ENCODE measurements around the gene WNK1. TPM values are rescaled to one million over a fixed set of nuclear protein-coding genes. Genes with fewer than 3 reads are reported as not detected.

Gene WNK1
- total RNA-seq, 1 donor from 2014 or later, result 248 TPM

GRCh38 chr12:730550-730949 is 21.8 kb upstream of the WNK1 start:
- Mint-ChIP-seq H3K4me1 (ENCODE audit: low read depth) (peaks cover 3% of the 10 kb centered on the region), H3K27ac (no peak overlapping the region), H3K4me3 (ENCODE audit: low read depth) (no peak overlapping the region), H3K27me3 (no peaks in the 10 kb centered on the region), H3K36me3 (ENCODE audit: insufficient read depth) (no peaks in the 10 kb centered on the region), H3K9me3 (ENCODE audit: low read depth) (peaks cover 18% of the 10 kb centered on the region)
- TF ChIP-seq CTCF (IDR thresholded peaks at IDR 0.05; ENCODE audit: unreplicated experiment), result no peak
- no peak for DNase-seq (ENCODE audit: low spot score, unreplicated experiment)

GRCh38 chr12:737122-737739 is 15.1 kb upstream of the WNK1 start:
- Mint-ChIP-seq H3K4me3 (ENCODE audit: low read depth) (no peak overlapping the region), H3K9me3 (ENCODE audit: low read depth) (peaks cover 9% of the 10 kb centered on the region), H3K27me3 (peaks cover 12% of the 10 kb centered on the region), H3K36me3 (ENCODE audit: insufficient read depth) (no peaks in the 10 kb centered on the region), H3K27ac (no peak overlapping the region), H3K4me1 (ENCODE audit: low read depth) (no peaks in the 10 kb centered on the region)
- TF ChIP-seq CTCF (IDR thresholded peaks at IDR 0.05; ENCODE audit: unreplicated experiment), result no peak
- DNase-seq (ENCODE audit: low spot score, unreplicated experiment), result no peak

- no peak overlapping the region for H3K27ac Mint-ChIP-seq
- H3K4me1 Mint-ChIP-seq (ENCODE audit: low read depth), result no peaks in the 10 kb centered on the region
- no peak overlapping the region for H3K4me3 Mint-ChIP-seq (ENCODE audit: low read depth)
- peaks cover 9% of the 10 kb centered on the region for H3K9me3 Mint-ChIP-seq (ENCODE audit: low read depth)
- TF ChIP-seq CTCF (IDR thresholded peaks at IDR 0.05; ENCODE audit: unreplicated experiment), result no peak
- no peaks in the 10 kb centered on the region for H3K36me3 Mint-ChIP-seq (ENCODE audit: insufficient read depth)
- no peak for DNase-seq (ENCODE audit: low spot score, unreplicated experiment)
- peaks cover 12% of the 10 kb centered on the region for H3K27me3 Mint-ChIP-seq
Measured at GRCh38 chr12:738712-739111, 13.7 kb upstream of the WNK1 start.

- H3K4me1 Mint-ChIP-seq (ENCODE audit: low read depth), result no peaks in the 10 kb centered on the region
Measured at GRCh38 chr12:739349-739748, 13.0 kb upstream of the WNK1 start.

GRCh38 chr12:740921-741320 is 11.5 kb upstream of the WNK1 start:
- Mint-ChIP-seq H3K4me3 (ENCODE audit: low read depth) (no peak overlapping the region), H3K27me3 (peaks cover 12% of the 10 kb centered on the region), H3K4me1 (ENCODE audit: low read depth) (no peaks in the 10 kb centered on the region), H3K9me3 (ENCODE audit: low read depth) (no peaks in the 10 kb centered on the region), H3K27ac (no peak overlapping the region), H3K36me3 (ENCODE audit: insufficient read depth) (no peaks in the 10 kb centered on the region)
- TF ChIP-seq CTCF (IDR thresholded peaks at IDR 0.05; ENCODE audit: unreplicated experiment), result no peak
- no peak for DNase-seq (ENCODE audit: low spot score, unreplicated experiment)

More at GRCh38 chr12:739349-739748, 13.0 kb upstream of the WNK1 start:
- no peak for DNase-seq (ENCODE audit: low spot score, unreplicated experiment)
- H3K27me3 Mint-ChIP-seq, result peaks cover 12% of the 10 kb centered on the region
- no peak overlapping the region for H3K27ac Mint-ChIP-seq
- peaks cover 4% of the 10 kb centered on the region for H3K9me3 Mint-ChIP-seq (ENCODE audit: low read depth)
- no peak for TF ChIP-seq CTCF (IDR thresholded peaks at IDR 0.05; ENCODE audit: unreplicated experiment)
- H3K4me3 Mint-ChIP-seq (ENCODE audit: low read depth), result no peak overlapping the region
- H3K36me3 Mint-ChIP-seq (ENCODE audit: insufficient read depth), result no peaks in the 10 kb centered on the region

Data from progenitor cell of endocrine pancreas (in vitro differentiated cells).